ENCODE measurements around the gene KCNJ18. TPM values are rescaled to one million over a fixed set of nuclear protein-coding genes. Genes with fewer than 3 reads are reported as not detected.
"Not testable (repeated sequence)": the region's sequence is repeated elsewhere in the genome, so short reads cannot be mapped to it uniquely, and the experiment has no call there.

KCNJ18 gene
- total and polyA plus RNA-seq, 9 of the 15 experiments (the other 6 are each of a cell fraction or from before 2014, with no cell fraction given), result not detected

GRCh38 chr17:21714676-21715075 lies 22.4 kb downstream of the KCNJ18 start:
- H3K9me3 ChIP-seq (replicated peaks; ENCODE audit: control insufficient read depth, insufficient read depth, low read depth, low read length); H3K79me2 ChIP-seq (ENCODE audit: control insufficient read depth, insufficient read depth, low read length); H3K9me1 ChIP-seq (ENCODE audit: control insufficient read depth, insufficient read depth, low read length); ATAC-seq; H4K20me1 ChIP-seq (replicated peaks; ENCODE audit: control insufficient read depth, insufficient read depth, low read length); FAIRE-seq; H3K4me2 ChIP-seq (ENCODE audit: insufficient read depth, low read length); H3K27ac ChIP-seq (ENCODE audit: extremely low read depth, low read depth, low read length); H3K27me3 ChIP-seq (ENCODE audit: control insufficient read depth in 2 of 2, insufficient read depth in 2 of 2, low read length in 2 of 2); H3K4me1 ChIP-seq (replicated peaks in 1 of 2; ENCODE audit: control insufficient read depth in 2 of 2, insufficient read depth in 2 of 2, low read length in 2 of 2); intact Hi-C loops (cut with micrococcal nuclease); H2AFZ ChIP-seq (ENCODE audit: low read depth, low read length); CTCF ChIA-PET (ENCODE audit: low intra/inter-chr PET ratio); H3K9ac ChIP-seq (ENCODE audit: insufficient read depth in 1 of 2, low read depth in 2 of 2, low read length in 2 of 2); BruUV-seq (replicated peaks); H3K36me3 ChIP-seq (ENCODE audit: control insufficient read depth, insufficient read depth, low read length); POLR2A ChIA-PET; DNase-seq (ENCODE audit: extremely low read depth in 1 of 4, low spot score in 3 of 4); H3K4me3 ChIP-seq; in situ Hi-C loops (cut with MboI): not testable (repeated sequence)
- 0% methylated on average over 3 of the region's 3 CpGs for WGBS (ENCODE audit: insufficient coverage, low coverage, missing lambda C conversion rate)

GRCh38 chr17:21715877-21716276 lies 23.6 kb downstream of the KCNJ18 start:
- H3K4me3 ChIP-seq; H3K27ac ChIP-seq (ENCODE audit: extremely low read depth, low read depth, low read length); H4K20me1 ChIP-seq (replicated peaks; ENCODE audit: control insufficient read depth, insufficient read depth, low read length); POLR2A ChIA-PET; H3K36me3 ChIP-seq (ENCODE audit: control insufficient read depth, insufficient read depth, low read length); H3K79me2 ChIP-seq (ENCODE audit: control insufficient read depth, insufficient read depth, low read length); H3K9me1 ChIP-seq (ENCODE audit: control insufficient read depth, insufficient read depth, low read length); in situ Hi-C loops (cut with MboI); BruUV-seq (replicated peaks); ATAC-seq; H3K9me3 ChIP-seq (replicated peaks; ENCODE audit: control insufficient read depth, insufficient read depth, low read depth, low read length); H3K4me2 ChIP-seq (ENCODE audit: insufficient read depth, low read length); H3K27me3 ChIP-seq (ENCODE audit: control insufficient read depth in 2 of 2, insufficient read depth in 2 of 2, low read length in 2 of 2); CTCF ChIA-PET (ENCODE audit: low intra/inter-chr PET ratio); H3K4me1 ChIP-seq (replicated peaks in 1 of 2; ENCODE audit: control insufficient read depth in 2 of 2, insufficient read depth in 2 of 2, low read length in 2 of 2); intact Hi-C loops (cut with micrococcal nuclease); FAIRE-seq; DNase-seq (ENCODE audit: extremely low read depth in 1 of 4, low spot score in 3 of 4); H2AFZ ChIP-seq (ENCODE audit: low read depth, low read length); H3K9ac ChIP-seq (ENCODE audit: insufficient read depth in 1 of 2, low read depth in 2 of 2, low read length in 2 of 2): not testable (repeated sequence)
- no CpG with 5 or more reads among the region's 3 CpGs for WGBS (ENCODE audit: insufficient coverage, low coverage, missing lambda C conversion rate)

GRCh38 chr17:21718971-21719370 lies 26.6 kb downstream of the KCNJ18 start:
- intact Hi-C loops (cut with micrococcal nuclease); ATAC-seq; CTCF ChIA-PET (ENCODE audit: low intra/inter-chr PET ratio); H3K79me2 ChIP-seq (ENCODE audit: control insufficient read depth, insufficient read depth, low read length); H4K20me1 ChIP-seq (replicated peaks; ENCODE audit: control insufficient read depth, insufficient read depth, low read length); H3K4me2 ChIP-seq (ENCODE audit: insufficient read depth, low read length); BruUV-seq (replicated peaks); H3K4me1 ChIP-seq (replicated peaks in 1 of 2; ENCODE audit: control insufficient read depth in 2 of 2, insufficient read depth in 2 of 2, low read length in 2 of 2); H3K9me1 ChIP-seq (ENCODE audit: control insufficient read depth, insufficient read depth, low read length); DNase-seq (ENCODE audit: extremely low read depth in 1 of 4, low spot score in 3 of 4); POLR2A ChIA-PET; H3K4me3 ChIP-seq; H3K27ac ChIP-seq (ENCODE audit: extremely low read depth, low read depth, low read length); FAIRE-seq; H3K9ac ChIP-seq (ENCODE audit: insufficient read depth in 1 of 2, low read depth in 2 of 2, low read length in 2 of 2); H2AFZ ChIP-seq (ENCODE audit: low read depth, low read length); H3K36me3 ChIP-seq (ENCODE audit: control insufficient read depth, insufficient read depth, low read length); in situ Hi-C loops (cut with MboI); H3K27me3 ChIP-seq (ENCODE audit: control insufficient read depth in 2 of 2, insufficient read depth in 2 of 2, low read length in 2 of 2); H3K9me3 ChIP-seq (replicated peaks; ENCODE audit: control insufficient read depth, insufficient read depth, low read depth, low read length): not testable (repeated sequence)

- H3K9me3 ChIP-seq (replicated peaks; ENCODE audit: control insufficient read depth, insufficient read depth, low read depth, low read length); H3K79me2 ChIP-seq (ENCODE audit: control insufficient read depth, insufficient read depth, low read length); intact Hi-C loops (cut with micrococcal nuclease); H3K4me3 ChIP-seq; H2AFZ ChIP-seq (ENCODE audit: low read depth, low read length); H4K20me1 ChIP-seq (replicated peaks; ENCODE audit: control insufficient read depth, insufficient read depth, low read length); DNase-seq (ENCODE audit: extremely low read depth in 1 of 4, low spot score in 3 of 4); in situ Hi-C loops (cut with MboI); H3K36me3 ChIP-seq (ENCODE audit: control insufficient read depth, insufficient read depth, low read length); POLR2A ChIA-PET; H3K9ac ChIP-seq (ENCODE audit: insufficient read depth in 1 of 2, low read depth in 2 of 2, low read length in 2 of 2); H3K27me3 ChIP-seq (ENCODE audit: control insufficient read depth in 2 of 2, insufficient read depth in 2 of 2, low read length in 2 of 2); BruUV-seq (replicated peaks); H3K9me1 ChIP-seq (ENCODE audit: control insufficient read depth, insufficient read depth, low read length); H3K4me2 ChIP-seq (ENCODE audit: insufficient read depth, low read length); H3K27ac ChIP-seq (ENCODE audit: extremely low read depth, low read depth, low read length); H3K4me1 ChIP-seq (replicated peaks in 1 of 2; ENCODE audit: control insufficient read depth in 2 of 2, insufficient read depth in 2 of 2, low read length in 2 of 2); ATAC-seq; FAIRE-seq; CTCF ChIA-PET (ENCODE audit: low intra/inter-chr PET ratio): not testable (repeated sequence)
- WGBS (ENCODE audit: insufficient coverage, low coverage, missing lambda C conversion rate), result 0% methylated on average over 10 of the region's 12 CpGs
Observed at GRCh38 chr17:21719511-21720226, 27.3 kb downstream of the KCNJ18 start.

Measured in K562 (cell line).